Vagina (tissue), 2 donors: ENCODE measurements around the gene RSPO1. TPM values are rescaled to one million over a fixed set of nuclear protein-coding genes. Genes with fewer than 3 reads are reported as not detected.
A peak's percentile ranks its signal among the peaks of the same experiment; 100 is the strongest.

ENCODE experiments used
- DNase-seq, 2 donors: peaks; one replicate each; pipeline ENCODE4 v3.0.0-alpha.2; 2017; ENCODE audit errors: extremely low spot score in 2 of 2
- H3K27ac ChIP-seq: fragments of 200-600 bp; sonication (generic); one replicate; pipeline ENCODE4 v1.5.1; 2019
- H3K27me3 ChIP-seq: fragments of 200-600 bp; sonication (generic); one replicate; pipeline ENCODE4 v1.5.1; 2019
- H3K36me3 ChIP-seq, 2 donors: fragments of 200-600 bp; sonication (generic); one replicate each; pipeline ENCODE4 v1.5.1; 2017 to 2019
- H3K4me1 ChIP-seq: fragments of 200-600 bp; sonication (generic); one replicate; pipeline ENCODE4 v1.5.1; 2019
- H3K4me3 ChIP-seq, 2 donors: fragments of 200-600 bp; sonication (generic); 1 replicate in 1 of 2; 2 replicates in 1 of 2; pipeline ENCODE4 v1.5.1; 2016 to 2019
- H3K9me3 ChIP-seq: fragments of 200-600 bp; sonication (generic); one replicate; pipeline ENCODE4 v1.5.1; 2019
- POLR2A ChIP-seq, 2 donors: fragments of 450-650 bp; IDR thresholded peaks; one replicate each; pipeline ENCODE4 v1.6.1; 2017; ENCODE audit warnings: antibody characterized with exemption in 2 of 2, mild to moderate bottlenecking in 2 of 2, moderate library complexity in 2 of 2
- POLR2AphosphoS5 ChIP-seq, 2 donors: sonication (generic); formaldehyde crosslinking; IDR thresholded peaks; one replicate each; pipeline ENCODE4 v1.9.0; 2017; ENCODE audit warnings: antibody characterized with exemption in 2 of 2, mild to moderate bottlenecking in 2 of 2, low read depth in 1 of 2; ENCODE audit not compliant: insufficient read depth in 1 of 2
- intact Hi-C: fragments of 100-400 bp; cut with DNase I; formaldehyde crosslinking; loops from one replicate; pipeline ENCODE4 v1.15.1; 2023
- total RNA-seq: library from RNA; depleted of rRNA; stranded (reverse); fragments of >200 nt; gene quantifications from one replicate; pipeline ENCODE4 v1.2.3, GENCODE V29; 2016
- TF ChIP-seq, protein P1 (sequence below), 3 experiments: fragments of 450-650 bp in 2 of 3; fragments of 200-600 bp in 1 of 3; sonication (generic) in 1 of 3; IDR thresholded peaks; one replicate each; pipeline ENCODE4 v1.5.1; 2017 to 2019; ENCODE audit warnings: antibody characterized with exemption in 3 of 3, mild to moderate bottlenecking in 2 of 3, moderate library complexity in 2 of 3

Gene RSPO1
- total RNA-seq, 1 donor from 2014 or later, result 23.3 TPM

DNA sequence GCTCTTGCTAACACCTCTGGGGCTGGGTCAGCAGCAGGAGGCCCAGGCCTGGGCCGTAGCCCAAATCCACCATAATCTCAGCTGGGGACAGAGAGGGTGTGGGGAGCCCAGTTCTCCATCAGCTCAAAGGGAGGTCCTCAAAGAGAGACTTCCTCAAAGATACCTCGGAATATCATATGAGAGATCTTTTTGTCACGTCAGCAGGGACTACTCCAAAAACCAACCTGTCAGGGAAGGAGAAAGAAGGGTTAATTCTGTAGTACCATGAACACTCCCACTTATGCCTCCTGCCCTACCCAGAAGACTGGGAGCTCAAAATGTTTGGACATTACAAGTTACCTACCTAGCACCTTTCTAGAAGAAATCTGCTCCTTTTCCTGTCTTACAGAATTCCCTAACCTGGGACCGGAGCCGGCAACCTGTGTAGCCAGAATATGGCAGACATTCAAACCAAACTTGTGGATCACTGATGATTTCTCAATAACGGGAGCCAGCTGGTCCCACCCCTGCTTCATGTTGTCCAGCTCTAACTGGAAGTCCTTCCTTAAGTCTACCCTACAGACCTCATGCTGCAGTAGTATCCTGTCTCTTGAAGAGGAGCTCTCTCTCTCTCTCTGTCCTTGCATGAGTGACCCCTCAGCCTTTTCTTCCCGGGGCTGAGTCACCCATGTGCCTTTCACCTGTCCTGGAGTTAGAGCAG lies 4.8 kb downstream of the RSPO1 start:
- Histone ChIP-seq H3K36me3 (no peaks in the 10 kb centered on the region), H3K4me1 (peaks cover 32% of the 10 kb centered on the region), H3K4me3 (peak overlapping the region in 1 of 2 donors; percentile 9), H3K27me3 (no peaks in the 10 kb centered on the region), H3K9me3 (no peaks in the 10 kb centered on the region), H3K27ac (no peak overlapping the region)
- TF ChIP-seq, protein P1, sequence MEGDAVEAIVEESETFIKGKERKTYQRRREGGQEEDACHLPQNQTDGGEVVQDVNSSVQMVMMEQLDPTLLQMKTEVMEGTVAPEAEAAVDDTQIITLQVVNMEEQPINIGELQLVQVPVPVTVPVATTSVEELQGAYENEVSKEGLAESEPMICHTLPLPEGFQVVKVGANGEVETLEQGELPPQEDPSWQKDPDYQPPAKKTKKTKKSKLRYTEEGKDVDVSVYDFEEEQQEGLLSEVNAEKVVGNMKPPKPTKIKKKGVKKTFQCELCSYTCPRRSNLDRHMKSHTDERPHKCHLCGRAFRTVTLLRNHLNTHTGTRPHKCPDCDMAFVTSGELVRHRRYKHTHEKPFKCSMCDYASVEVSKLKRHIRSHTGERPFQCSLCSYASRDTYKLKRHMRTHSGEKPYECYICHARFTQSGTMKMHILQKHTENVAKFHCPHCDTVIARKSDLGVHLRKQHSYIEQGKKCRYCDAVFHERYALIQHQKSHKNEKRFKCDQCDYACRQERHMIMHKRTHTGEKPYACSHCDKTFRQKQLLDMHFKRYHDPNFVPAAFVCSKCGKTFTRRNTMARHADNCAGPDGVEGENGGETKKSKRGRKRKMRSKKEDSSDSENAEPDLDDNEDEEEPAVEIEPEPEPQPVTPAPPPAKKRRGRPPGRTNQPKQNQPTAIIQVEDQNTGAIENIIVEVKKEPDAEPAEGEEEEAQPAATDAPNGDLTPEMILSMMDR (IDR thresholded peaks at IDR 0.05), result no peak
- no peak for TF ChIP-seq POLR2AphosphoS5 (IDR thresholded peaks at IDR 0.05; ENCODE audit: insufficient read depth in 1 of 2, low read depth in 1 of 2)
- no peak for TF ChIP-seq POLR2A (IDR thresholded peaks at IDR 0.05)
- DNase-seq, result no peak
- intact Hi-C loops, result no loop called here

DNA sequence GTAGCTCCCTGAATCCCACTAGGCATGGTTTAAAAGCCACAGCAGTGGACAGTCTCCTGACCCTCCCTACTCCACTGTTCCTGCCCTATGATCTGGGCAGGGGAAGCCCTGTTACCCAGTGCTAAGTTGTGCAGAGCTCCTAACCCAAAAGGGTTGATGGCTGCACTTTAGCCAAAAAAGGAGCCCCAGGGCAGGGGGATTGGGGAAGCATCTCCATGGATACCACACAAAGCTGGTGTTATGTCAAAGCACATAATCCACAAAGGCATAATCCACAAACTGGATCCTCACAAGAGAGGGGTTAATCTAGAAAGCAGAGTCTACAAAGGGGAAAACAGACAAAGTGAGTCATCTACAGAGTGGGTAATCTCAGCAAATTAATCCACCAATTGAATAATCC lies 5.7 kb downstream of the RSPO1 start:
- peaks cover 23% of the 10 kb centered on the region for H3K4me1 ChIP-seq
- DNase-seq, result no peak
- no peaks in the 10 kb centered on the region for H3K27me3 ChIP-seq
- TF ChIP-seq, protein P1 (IDR thresholded peaks at IDR 0.05), result no peak
- no peak overlapping the region for H3K4me3 ChIP-seq
- no peaks in the 10 kb centered on the region for H3K36me3 ChIP-seq
- no peaks in the 10 kb centered on the region for H3K9me3 ChIP-seq
- intact Hi-C loops, result no loop called here
- no peak overlapping the region for H3K27ac ChIP-seq

DNA sequence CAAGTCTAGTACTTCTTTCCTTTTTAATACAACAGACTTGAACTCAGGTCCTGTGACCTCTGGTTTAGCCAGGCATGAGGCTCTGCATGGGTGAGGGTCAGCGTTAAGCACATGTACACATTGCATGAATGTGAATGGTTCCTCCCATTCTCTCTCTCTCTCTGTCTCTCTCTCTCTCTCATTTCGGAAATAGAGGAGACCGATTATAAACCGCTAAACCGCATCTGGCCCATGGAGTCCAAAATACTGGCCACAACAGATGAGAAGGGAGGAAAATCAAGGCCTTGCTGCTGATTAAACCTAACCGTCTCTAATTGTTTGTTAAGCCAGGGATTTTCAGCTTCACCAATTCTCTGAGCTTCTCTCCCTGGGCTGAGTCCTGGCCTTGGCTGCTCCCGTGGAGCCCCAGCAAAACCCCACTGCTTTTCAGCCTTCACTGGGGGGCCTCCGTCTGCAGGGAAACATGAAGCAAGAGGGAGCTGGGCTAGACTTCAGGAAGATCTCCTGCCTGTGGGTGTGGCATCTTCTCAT lies 6.6 kb downstream of the RSPO1 start:
- Histone ChIP-seq H3K4me1 (peaks cover 21% of the 10 kb centered on the region), H3K4me3 (no peak overlapping the region), H3K27ac (no peak overlapping the region), H3K36me3 (no peaks in the 10 kb centered on the region), H3K9me3 (no peaks in the 10 kb centered on the region), H3K27me3 (no peaks in the 10 kb centered on the region)
- TF ChIP-seq POLR2A (IDR thresholded peaks at IDR 0.05) (no peak), POLR2AphosphoS5 (IDR thresholded peaks at IDR 0.05; ENCODE audit: insufficient read depth in 1 of 2, low read depth in 1 of 2) (no peak)
- TF ChIP-seq, protein P1 (IDR thresholded peaks at IDR 0.05), result no peak
- no peak for DNase-seq
- intact Hi-C loops, result no loop called here

GRCh38 chr1:37622131-37622530 lies 12.6 kb downstream of the RSPO1 start:
- TF ChIP-seq POLR2AphosphoS5 (IDR thresholded peaks at IDR 0.05; ENCODE audit: insufficient read depth in 1 of 2, low read depth in 1 of 2) (no peak), POLR2A (IDR thresholded peaks at IDR 0.05) (no peak)
- TF ChIP-seq, protein P1 (IDR thresholded peaks at IDR 0.05), result no peak
- Histone ChIP-seq H3K4me3 (peak overlapping the region; percentile 2 to 22), H3K36me3 (no peaks in the 10 kb centered on the region), H3K27me3 (no peaks in the 10 kb centered on the region), H3K4me1 (peaks cover 24% of the 10 kb centered on the region), H3K9me3 (no peaks in the 10 kb centered on the region), H3K27ac (peak overlapping the region; percentile 63)
- DNase-seq, result no peak
- intact Hi-C loops, result no loop called here

DNA sequence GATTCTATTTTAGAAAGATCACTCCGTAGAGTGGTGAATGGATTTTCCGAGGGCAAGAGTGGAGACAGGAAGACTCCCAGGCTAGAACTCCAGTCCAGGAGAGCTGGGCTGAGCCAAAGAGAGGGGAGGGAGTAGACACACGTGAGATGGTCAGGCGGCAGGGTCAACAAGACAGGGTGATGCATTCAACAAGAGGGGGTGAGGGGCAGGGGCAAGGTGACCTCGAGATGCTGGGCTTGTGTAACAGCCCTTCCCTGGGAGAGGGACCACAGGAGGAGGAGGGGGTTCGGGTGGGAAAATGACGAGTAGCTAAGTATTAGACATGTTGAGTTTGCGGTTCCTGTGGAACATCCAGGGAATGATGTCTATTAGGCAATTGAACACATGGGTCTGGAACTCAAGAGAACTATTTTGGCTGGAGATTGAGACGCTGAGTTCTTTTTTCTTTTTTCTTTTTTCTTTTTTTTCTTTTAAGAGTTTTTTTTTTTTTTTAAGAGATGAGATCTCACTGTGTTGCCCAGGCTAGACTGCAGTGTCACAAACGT lies 13.3 kb downstream of the RSPO1 start:
- Histone ChIP-seq H3K4me1 (peaks cover 30% of the 10 kb centered on the region), H3K9me3 (no peaks in the 10 kb centered on the region), H3K27ac (peak overlapping the region; percentile 63), H3K36me3 (no peaks in the 10 kb centered on the region), H3K4me3 (no peak overlapping the region), H3K27me3 (no peaks in the 10 kb centered on the region)
- no peak for TF ChIP-seq POLR2A (IDR thresholded peaks at IDR 0.05)
- TF ChIP-seq, protein P1 (IDR thresholded peaks at IDR 0.05), result no peak
- peak; percentile 20 to 91 for TF ChIP-seq POLR2AphosphoS5 (IDR thresholded peaks at IDR 0.05; ENCODE audit: insufficient read depth in 1 of 2, low read depth in 1 of 2)
- DNase-seq, result peak in 1 of 2 donors; percentile 97
- intact Hi-C loops, result no loop called here
